HG03280 (cell line): ENCODE data around the gene CHST11.
"Not testable (repeated sequence)": the region's sequence is repeated elsewhere in the genome, so short reads cannot be mapped to it uniquely, and the experiment has no call there.

Experiments
- ATAC-seq: cut with Tn5 transposase; IDR thresholded peaks from one replicate; pipeline ENCODE4 v1.9.1; 2021; ENCODE audit warnings: mild to moderate bottlenecking, moderate library complexity; ENCODE audit not compliant: unreplicated experiment

CHST11 gene

DNA sequence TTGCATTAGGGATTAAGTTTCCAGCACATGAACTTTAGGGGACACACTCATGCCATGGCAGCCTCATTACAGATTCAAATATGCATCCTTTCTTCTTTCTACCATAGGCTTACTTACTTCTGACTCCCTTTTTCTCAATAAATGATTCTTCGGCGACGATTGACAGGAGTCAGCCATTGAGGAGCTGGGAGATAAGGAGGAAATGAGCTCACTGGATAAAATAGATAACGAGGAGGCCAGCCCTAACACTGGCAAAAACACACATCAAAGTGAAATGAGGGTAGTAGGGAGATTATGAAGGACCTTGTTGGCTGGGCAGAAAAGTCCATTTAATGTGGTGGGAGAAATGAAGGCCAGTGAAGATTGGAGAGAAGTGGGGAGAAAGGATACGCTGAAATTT is 329.1 kb downstream of the CHST11 start:
- ATAC-seq: no peak

DNA sequence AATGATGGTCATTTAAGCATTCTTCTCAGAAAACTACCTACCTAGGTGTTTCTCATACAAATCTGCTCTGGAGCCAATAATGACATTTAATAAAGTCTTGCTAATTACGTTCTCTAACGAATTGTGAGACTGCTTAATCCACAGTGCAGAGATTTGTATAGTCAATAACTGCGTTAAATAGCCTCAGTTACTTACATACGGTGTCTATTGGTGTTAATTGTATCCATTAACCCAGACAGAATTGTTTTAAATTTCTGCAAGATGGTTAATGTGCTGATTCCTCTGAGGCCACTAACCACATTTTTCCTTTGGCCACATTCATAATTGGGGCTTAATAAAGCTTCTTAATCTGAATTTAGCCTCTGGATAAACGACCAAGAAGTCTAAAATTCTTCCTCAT is 329.6 kb downstream of the CHST11 start:
- no peak for ATAC-seq

DNA sequence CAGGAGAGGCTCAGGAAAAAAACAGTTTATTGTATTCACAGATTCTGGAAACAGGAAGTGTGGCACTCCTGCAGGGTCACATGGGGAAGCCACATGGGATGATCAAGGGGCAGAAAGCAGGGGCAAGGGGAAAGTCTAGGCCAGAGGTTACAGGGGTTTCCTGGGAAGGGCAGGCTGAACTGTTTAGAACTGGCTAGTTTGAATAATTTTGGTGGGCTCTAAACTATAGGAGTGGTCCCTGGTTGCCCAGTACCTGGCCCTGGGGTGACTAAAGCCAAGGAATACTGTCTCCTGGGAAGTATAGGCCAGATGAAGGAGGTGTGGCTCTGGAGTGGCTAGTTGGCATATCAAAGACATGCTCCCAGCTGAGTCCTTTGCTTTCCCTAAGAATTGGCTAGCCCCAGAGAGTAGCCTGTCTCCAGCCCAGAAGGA is 332.1 kb downstream of the CHST11 start:
- ATAC-seq: no peak

DNA sequence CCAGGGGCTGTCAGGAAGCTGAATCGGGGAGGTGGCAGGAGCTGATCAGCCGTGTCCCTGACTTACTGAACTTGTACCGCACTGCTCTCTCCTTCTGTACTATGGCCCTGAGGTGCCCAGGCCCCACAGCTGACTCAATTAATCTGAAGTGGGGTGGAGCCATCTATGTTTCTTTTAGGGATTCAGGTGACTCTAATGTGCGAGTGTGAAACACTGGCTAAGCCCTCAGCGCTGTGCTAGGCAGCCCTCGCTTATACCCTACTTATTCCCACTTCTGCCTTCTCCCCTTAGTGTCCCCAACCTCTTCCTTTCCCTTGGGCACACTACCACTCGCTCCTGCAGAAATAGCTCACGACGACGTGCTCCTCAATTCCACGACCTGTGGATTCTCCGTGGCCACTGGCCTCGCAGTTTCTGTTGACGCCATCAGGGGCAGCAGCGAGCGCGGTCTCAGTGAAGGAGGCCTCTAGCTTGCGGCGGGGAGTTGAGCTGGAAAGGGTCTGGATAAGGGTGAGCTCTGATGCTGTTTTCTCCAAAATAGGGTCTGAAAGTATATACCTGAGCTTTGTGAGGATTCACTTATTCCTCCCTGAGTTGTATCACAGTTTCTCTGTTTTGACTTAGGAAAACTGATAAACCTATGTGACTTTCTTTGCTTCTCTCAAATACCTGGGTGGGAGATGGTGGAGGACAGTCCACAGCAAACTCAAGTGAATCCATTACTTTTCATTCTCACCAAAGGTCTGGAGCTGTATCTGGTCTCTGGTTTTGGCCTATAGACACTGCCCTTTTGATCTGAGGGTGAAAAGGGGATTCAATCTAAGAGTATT is 333.8 kb downstream of the CHST11 start:
- ATAC-seq: peak; percentile 80

DNA sequence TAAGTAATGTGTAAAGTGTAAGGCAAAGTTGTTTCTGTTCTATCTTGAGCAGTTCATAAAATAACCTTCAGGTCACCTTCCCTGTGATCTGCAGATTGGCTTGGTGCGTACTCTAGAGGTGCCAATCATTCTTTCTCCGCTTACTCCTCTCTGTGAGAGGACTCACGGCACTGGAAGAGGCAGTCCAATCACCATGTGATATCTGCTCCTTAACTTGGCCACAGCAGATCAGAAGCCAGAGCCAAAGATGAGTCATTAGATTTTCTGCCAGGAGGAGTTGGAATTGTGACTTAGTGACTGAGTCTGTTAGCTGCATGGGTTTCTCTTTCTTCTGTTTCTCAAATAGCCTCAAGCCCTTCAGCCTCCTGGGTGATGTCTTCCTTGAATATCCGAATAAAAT is 335.8 kb downstream of the CHST11 start:
- ATAC-seq: no peak

DNA sequence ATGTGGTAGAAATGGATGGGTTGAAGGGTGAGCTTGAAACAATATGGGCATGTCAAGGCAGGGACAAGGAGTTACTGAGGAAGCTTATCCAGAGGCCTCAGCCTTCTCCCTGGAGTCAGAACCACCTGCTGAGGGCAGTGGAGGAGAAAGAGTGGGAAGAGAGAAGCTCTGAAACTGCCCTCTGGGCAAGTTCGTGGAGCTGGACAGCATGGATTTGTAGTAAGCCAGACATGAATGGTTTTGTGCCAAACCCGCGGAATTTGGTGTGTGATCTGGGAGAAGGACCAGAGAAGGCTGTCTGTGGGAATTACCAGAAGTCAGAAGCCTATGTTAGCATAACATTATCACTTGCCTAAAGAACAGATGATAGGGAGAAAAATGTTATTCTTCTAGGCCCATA is 336.5 kb downstream of the CHST11 start:
- no peak for ATAC-seq

DNA sequence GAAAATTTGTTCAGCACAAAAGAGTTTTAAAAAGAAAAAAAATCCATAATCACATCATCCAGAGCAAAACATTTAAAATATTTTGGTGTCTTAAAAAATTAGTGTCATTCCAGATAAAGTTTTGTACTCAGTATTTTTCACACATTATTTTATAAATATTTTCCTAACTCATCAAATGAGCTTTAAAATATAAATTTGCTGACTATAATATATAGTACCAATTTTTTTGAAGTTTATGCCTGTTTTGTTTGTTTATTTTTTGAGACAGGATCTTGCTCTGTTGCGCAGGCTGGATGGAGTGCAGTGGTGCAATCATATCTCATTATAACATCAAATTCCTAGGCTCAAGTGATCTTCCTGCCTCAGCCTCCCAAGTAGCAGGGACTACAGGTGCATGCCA is 337.2 kb downstream of the CHST11 start:
- no peak for ATAC-seq

DNA sequence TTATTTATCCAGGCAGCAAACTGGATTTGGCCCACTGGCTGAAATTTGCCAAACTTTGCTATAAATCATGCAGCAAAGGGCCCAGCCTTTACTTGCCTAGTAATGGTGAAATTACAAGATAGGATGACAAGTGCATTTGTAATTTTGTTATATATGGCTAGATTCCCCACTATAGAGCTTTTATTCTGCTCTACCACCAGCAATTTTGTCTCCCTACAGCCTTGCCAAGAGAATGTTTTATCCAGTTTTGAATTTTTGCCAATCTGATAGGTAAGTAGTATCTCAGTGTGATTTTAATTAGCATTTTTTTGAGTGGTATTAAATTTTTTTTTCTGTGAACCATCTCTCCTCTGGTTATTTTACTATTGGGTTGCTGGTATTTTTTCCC is 339.7 kb downstream of the CHST11 start:
- ATAC-seq: no peak

DNA sequence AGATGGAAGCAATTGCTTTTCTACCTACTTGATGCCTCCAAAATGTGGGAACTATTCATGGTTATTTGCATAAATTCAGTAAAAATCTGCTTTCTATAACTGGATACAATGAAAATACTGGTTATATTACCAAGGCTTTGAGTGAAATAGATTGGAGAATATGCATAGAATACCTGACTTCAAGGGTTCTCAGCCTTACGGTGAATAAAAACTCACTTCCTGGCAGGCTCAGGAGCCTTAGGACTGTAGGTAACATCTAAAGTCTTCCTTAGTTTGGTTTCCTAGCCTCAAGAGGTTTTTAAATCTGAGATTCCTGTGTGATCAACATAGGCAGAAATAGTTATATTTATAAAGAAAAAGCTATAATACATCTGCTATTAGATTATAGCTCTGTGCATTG is 342.7 kb downstream of the CHST11 start:
- no peak for ATAC-seq

DNA sequence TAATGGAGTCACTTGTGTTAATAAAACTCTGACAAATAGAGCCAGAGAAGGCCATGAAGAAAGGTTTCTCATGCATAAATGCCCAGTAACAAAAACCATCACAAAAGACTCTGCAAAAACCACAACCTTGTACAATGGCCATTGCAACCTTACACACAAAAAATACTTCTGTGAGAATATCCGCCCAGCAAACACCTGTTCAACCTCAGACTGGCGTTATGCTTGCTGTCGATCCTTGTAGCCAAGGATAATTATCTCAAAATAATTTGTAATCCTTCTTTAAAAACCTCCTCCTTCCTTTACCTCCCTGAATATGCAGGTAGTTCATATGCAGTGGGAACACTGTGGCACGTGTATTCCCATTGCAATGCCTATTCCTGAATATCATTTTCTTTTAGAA is 344.3 kb downstream of the CHST11 start:
- no peak for ATAC-seq

DNA sequence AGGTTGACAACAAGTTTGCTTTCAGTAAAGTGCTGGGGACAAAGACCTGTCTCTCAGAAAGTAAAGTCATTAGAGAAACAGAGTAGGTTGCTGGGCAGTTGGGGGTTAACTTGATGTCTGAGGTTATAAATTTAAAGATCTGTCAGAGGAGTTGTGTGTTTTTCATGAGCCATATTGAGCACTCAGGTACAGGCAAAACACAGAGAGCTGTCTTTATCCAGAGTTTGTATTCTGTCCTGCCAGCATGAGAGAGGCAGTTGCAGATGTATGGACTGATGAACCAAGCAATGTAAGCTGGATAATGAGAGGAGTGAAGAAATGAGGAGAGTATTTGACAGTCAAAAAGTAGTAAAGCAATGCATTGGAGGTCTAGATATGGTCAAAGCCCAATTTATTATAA is 344.7 kb downstream of the CHST11 start:
- no peak for ATAC-seq

DNA sequence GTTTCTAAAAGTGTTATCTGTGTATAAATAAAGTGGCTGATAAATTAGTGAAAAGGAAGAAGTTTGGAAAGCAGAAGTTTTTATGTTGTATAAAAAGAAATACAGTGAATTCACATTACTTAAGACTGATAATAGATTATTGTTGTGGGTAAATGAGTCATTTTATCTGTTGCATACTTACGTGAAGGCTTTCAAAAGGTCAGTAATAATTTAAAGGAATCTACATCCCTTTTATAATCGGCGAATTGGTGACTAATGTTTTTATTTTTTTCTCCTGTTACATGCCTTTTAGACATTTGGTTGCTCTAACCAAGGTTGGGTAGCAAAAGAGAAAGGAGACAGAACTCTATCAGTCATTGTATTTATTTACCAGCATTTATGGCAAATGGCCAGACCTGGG is 345.5 kb downstream of the CHST11 start:
- ATAC-seq: no peak

DNA sequence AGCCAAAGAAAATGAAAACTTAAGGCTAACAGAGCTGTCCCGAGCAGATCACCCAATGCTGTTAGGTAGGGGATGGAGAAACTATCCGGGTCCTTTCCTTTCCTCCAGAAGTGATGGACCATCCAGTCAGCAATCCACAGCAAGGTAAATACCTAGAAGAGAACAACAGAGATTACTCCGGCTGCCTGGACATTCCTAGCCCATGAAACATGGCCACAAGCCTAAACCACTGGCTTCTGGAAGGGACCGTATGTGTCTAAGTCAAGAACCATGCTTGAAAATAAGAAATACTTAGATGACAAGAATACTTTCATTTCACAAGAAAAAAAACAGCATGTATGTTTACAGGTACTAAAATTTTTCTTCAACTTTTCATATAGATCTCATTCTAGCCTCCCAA is 348.4 kb downstream of the CHST11 start:
- no peak for ATAC-seq

DNA sequence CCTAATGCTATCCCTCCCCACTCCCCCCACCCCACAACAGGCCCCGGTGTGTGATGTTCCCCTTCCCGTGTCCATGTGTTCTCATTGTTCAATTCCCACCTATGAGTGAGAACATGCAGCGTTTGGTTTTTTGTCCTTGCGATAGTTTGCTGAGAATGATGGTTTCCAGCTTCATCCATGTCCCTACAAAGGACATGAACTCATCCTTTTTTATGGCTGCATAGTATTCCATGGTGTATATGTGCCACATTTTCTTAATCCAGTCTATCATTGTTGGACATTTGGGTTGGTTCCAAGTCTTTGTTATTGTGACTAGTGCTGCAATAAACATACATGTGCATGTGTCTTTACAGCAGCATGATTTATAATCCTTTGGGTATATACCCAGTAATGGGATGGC is 349.4 kb downstream of the CHST11 start:
- ATAC-seq: not testable (repeated sequence)

DNA sequence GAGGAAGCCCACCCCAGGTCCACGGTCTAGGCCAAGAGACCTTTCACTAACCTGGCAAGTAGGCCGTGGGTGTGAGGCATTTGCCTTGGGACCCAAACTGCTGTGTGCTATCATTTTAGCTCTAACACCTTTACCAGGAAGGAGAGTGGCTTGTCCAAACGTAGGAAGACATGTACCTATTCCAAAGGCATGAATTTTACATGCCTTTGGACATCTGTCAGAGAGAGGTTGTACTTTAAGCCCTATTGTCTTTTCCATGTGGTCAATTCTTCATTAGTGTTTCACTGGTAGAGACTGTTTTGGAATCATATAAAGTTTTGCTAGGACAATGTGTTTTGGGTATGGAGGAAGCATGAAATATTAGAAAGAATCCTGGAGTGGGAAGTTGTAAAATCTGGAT is 352.5 kb downstream of the CHST11 start:
- no peak for ATAC-seq

DNA sequence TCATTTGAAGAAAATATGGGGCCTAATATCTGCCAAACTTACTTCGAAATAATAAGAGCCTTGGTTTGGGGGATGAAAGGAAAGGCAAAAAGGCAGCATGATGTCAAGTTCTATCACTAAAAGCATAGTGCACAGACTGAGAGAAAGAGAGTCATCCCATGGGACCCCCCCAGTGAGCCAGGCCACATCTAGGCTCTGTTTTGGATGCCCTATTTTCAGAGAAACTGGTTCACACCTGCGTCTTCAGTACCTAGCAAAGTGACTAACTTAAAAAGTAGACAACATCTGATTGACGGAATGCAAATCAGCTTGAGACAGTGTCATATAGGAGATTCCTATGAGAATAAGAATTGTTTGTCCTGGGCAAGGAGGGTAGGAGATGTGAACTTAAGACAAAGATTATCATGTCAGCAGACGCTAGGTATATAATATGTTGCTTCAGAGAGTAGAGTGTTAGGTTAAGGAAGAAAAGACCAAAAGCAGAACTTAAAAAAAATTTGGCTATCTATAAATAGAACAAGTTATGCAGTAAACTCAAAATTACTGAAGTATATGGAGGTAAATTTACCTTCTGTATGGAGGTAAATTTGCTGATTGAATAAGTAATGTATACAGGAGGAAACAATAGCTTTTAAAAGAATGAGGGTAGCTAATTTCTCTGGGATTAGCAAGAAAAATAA is 353.1 kb downstream of the CHST11 start:
- ATAC-seq: no peak
